ENCODE results near the gene MYRF. TPM values are rescaled to one million over a fixed set of nuclear protein-coding genes. Genes with fewer than 3 reads are reported as not detected.

MYRF gene
- total RNA-seq, 1 experiment from 2014 or later = 5.1 TPM

DNA sequence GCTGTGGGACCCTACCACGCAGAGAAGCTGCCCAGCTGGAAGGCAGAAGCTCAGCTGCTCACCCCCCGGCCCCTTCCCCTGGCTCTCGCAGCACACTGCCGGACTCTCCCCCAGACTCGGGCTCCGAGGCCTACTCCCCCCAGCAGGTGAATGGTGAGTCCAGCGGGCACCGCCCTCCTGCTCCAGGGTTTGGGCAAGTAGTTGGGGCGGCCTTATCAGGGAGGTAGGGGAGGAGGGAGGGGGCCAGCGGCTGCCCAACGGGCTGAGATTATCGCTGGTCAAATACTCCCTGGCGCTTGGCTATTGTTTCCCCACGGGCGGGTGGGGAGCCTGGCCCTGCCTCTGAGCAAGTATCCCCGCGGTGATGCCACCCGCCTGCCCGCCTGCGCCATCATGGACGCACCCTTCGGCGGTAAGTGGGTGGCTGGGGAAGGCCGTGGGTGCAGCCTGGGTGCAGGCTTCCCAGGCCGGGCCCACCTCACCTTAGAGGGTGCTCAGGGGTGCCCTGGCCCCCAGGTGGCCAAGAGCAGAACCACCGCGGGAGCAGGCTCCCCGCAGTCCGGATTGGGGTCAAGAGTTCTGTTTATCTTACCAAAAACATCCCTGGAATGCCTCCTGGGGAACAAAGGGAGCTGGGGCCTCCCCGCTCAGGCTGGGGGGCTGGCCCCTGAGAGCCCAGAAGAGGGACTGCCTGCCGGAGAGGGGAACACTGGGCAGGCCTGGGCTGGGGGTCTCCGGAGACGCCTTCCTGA lies 16.9 kb downstream of the MYRF start:
- no peak for TF ChIP-seq EZH2 (IDR thresholded peaks at IDR 0.05; ENCODE audit: low read length, unreplicated experiment)
- no peak for TF ChIP-seq EZH2phosphoT487 (IDR thresholded peaks at IDR 0.05; ENCODE audit: borderline replicate concordance, low read length)
- peak; percentile 14; the same call in 1 of the 2 replicates for TF ChIP-seq CTCF (conservative IDR thresholded peaks at IDR 0.05; ENCODE audit: low read depth, low read length)
- Histone ChIP-seq H2AFZ (ENCODE audit: low read length) (no peak overlapping the region), H3K9me2 (replicated peaks; ENCODE audit: low read length) (no peaks in the 10 kb centered on the region), H3F3A (ENCODE audit: low read length, unreplicated experiment) (no peaks in the 10 kb centered on the region), H3K9me3 (ENCODE audit: low read length) (no peaks in the 10 kb centered on the region), H3K36me3 (ENCODE audit: low read depth, low read length) (no peaks in the 10 kb centered on the region), H4K20me1 (ENCODE audit: low read length) (no peaks in the 10 kb centered on the region), H3K27me3 (ENCODE audit: low read length) (no peaks in the 10 kb centered on the region), H3K9ac (ENCODE audit: low read length) (no peak overlapping the region), H3K79me2 (ENCODE audit: low read length) (no peaks in the 10 kb centered on the region), H3K4me3 (ENCODE audit: low read length) (no peak overlapping the region), H3K4me2 (ENCODE audit: low read length) (no peak overlapping the region), H3K27ac (ENCODE audit: low read length) (no peak overlapping the region), H3K4me1 (ENCODE audit: insufficient read depth, low read length) (no peaks in the 10 kb centered on the region)
- BruUV-seq (replicated peaks) = no TSS peak
- ChIA-PET CTCF (no interaction called here), POLR2A (ENCODE audit: unreplicated experiment) (no interaction called here)
- intact Hi-C loops (cut with micrococcal nuclease) = no loop called here
- ATAC-seq (no peak), DNase-seq (no peak)

GRCh38 chr11:61769946-61770683 lies 17.7 kb downstream of the MYRF start:
- ChIA-PET CTCF (no interaction called here), POLR2A (ENCODE audit: unreplicated experiment) (no interaction called here)
- intact Hi-C loops (cut with micrococcal nuclease) = no loop called here
- no TSS peak for BruUV-seq (replicated peaks)
- H3K4me2 ChIP-seq (ENCODE audit: low read length) = no peak overlapping the region
- TF ChIP-seq CTCF (conservative IDR thresholded peaks at IDR 0.05; ENCODE audit: low read depth, low read length) (no peak), EZH2phosphoT487 (IDR thresholded peaks at IDR 0.05; ENCODE audit: borderline replicate concordance, low read length) (no peak), EZH2 (IDR thresholded peaks at IDR 0.05; ENCODE audit: low read length, unreplicated experiment) (no peak)
- H3K4me3 ChIP-seq (ENCODE audit: low read length) = no peak overlapping the region
- no peaks in the 10 kb centered on the region for H3K27me3 ChIP-seq (ENCODE audit: low read length)
- no peaks in the 10 kb centered on the region for H4K20me1 ChIP-seq (ENCODE audit: low read length)
- H3K9ac ChIP-seq (ENCODE audit: low read length) = no peak overlapping the region
- H3K4me1 ChIP-seq (ENCODE audit: insufficient read depth, low read length) = no peaks in the 10 kb centered on the region
- no peaks in the 10 kb centered on the region for H3K79me2 ChIP-seq (ENCODE audit: low read length)
- H3K36me3 ChIP-seq (ENCODE audit: low read depth, low read length) = no peaks in the 10 kb centered on the region
- H3K9me3 ChIP-seq (ENCODE audit: low read length) = no peaks in the 10 kb centered on the region
- no peaks in the 10 kb centered on the region for H3F3A ChIP-seq (ENCODE audit: low read length, unreplicated experiment)
- H3K9me2 ChIP-seq (replicated peaks; ENCODE audit: low read length) = no peaks in the 10 kb centered on the region
- ATAC-seq (no peak), DNase-seq (no peak)
- H2AFZ ChIP-seq (ENCODE audit: low read length) = no peak overlapping the region
- H3K27ac ChIP-seq (ENCODE audit: low read length) = no peak overlapping the region

Data from PC-3 (cell line).